GM23248 (cell line): ENCODE measurements around the gene PRKAR1B. TPM values are rescaled to one million over a fixed set of nuclear protein-coding genes. Genes with fewer than 3 reads are reported as not detected.
"Not testable (repeated sequence)": the region's sequence is repeated elsewhere in the genome, so short reads cannot be mapped to it uniquely, and the experiment has no call there.

Experiments used
- DNase-seq: peaks from one replicate; pipeline ENCODE4 v3.0.0-alpha.2; 2015
- H2AFZ ChIP-seq: fragments of 200-600 bp; sonication (generic); 2 replicates; pipeline ENCODE4 v1.6.1; 2016; ENCODE audit warnings: antibody characterized with exemption
- H3F3A ChIP-seq: fragments of 200-600 bp; sonication (generic); 2 replicates; pipeline ENCODE4 v1.6.1; 2016; ENCODE audit warnings: mild to moderate bottlenecking, antibody characterized with exemption, mixed run types; ENCODE audit not compliant: insufficient read depth
- H3K27ac ChIP-seq: fragments of 200-600 bp; sonication (generic); 2 replicates; pipeline ENCODE4 v1.5.1; 2016; ENCODE audit warnings: mild to moderate bottlenecking
- H3K27me3 ChIP-seq: fragments of 200-600 bp; sonication (generic); replicated peaks from 2 replicates; pipeline ENCODE4 v1.6.1; 2016; ENCODE audit warnings: mild to moderate bottlenecking; ENCODE audit not compliant: insufficient read depth
- H3K36me3 ChIP-seq: fragments of 200-600 bp; sonication (generic); 2 replicates; pipeline ENCODE4 v1.6.1; 2016; ENCODE audit warnings: low read depth, mild to moderate bottlenecking
- H3K4me1 ChIP-seq: fragments of 200-600 bp; sonication (generic); 2 replicates; pipeline ENCODE4 v1.6.1; 2016; ENCODE audit warnings: mild to moderate bottlenecking; ENCODE audit not compliant: insufficient read depth
- H3K4me2 ChIP-seq: fragments of 200-600 bp; sonication (generic); one replicate; pipeline ENCODE4 v1.6.1; 2016; ENCODE audit warnings: mild to moderate bottlenecking; ENCODE audit not compliant: unreplicated experiment
- H3K4me3 ChIP-seq: fragments of 200-600 bp; sonication (generic); 2 replicates; pipeline ENCODE4 v1.5.1; 2016; ENCODE audit warnings: mild to moderate bottlenecking
- H3K79me2 ChIP-seq: fragments of 200-600 bp; sonication (generic); 2 replicates; pipeline ENCODE4 v1.6.1; 2016; ENCODE audit warnings: mild to moderate bottlenecking; ENCODE audit not compliant: insufficient read depth
- H3K9ac ChIP-seq: fragments of 200-600 bp; sonication (generic); 2 replicates; pipeline ENCODE4 v1.6.1; 2016; ENCODE audit warnings: mild to moderate bottlenecking
- H3K9me2 ChIP-seq: fragments of 200-600 bp; sonication (generic); 2 replicates; pipeline ENCODE4 v1.6.1; 2016; ENCODE audit warnings: mixed run types, mild to moderate bottlenecking, moderate library complexity; ENCODE audit not compliant: insufficient read depth
- H3K9me3 ChIP-seq: fragments of 200-600 bp; sonication (generic); one replicate; pipeline ENCODE4 v1.6.1; 2017; ENCODE audit warnings: low read depth
- H4K20me1 ChIP-seq: fragments of 200-600 bp; sonication (generic); 2 replicates; pipeline ENCODE4 v1.6.0; 2016; ENCODE audit not compliant: insufficient read depth
- EZH2 ChIP-seq: fragments of 200-600 bp; sonication (generic); IDR thresholded peaks from 2 replicates; pipeline ENCODE4 v1.6.1; 2018; ENCODE audit warnings: antibody characterized with exemption, mild to moderate bottlenecking; ENCODE audit not compliant: insufficient read depth, poor library complexity, severe bottlenecking
- EZH2phosphoT487 ChIP-seq: fragments of 200-600 bp; sonication (generic); IDR thresholded peaks from 2 replicates; pipeline ENCODE4 v1.6.1; 2018; ENCODE audit warnings: antibody characterized with exemption, moderate library complexity, mild to moderate bottlenecking, low read depth; ENCODE audit not compliant: insufficient read depth
- WGBS, 2 experiments: methylation state at CpG; one replicate each; pipeline ENCODE4 v1.1.6; 2015 to 2017; ENCODE audit warnings: low lambda C conversion rate in 2 of 2, low coverage in 1 of 2; ENCODE audit errors: missing lambda C conversion rate in 2 of 2; 5-methylcytosine and 5-hydroxymethylcytosine counted together
- in situ Hi-C: fragments of 300-500 bp; cut with MboI; formaldehyde crosslinking; loops from 2 replicates; pipeline ENCODE4 v1.15.0; 2020
- polyA plus RNA-seq: library from polyadenylated mRNA; unstranded; fragments of >200 nt; fragmentation: Nextera tagmentation; extraction: Ambion mirVana; gene quantifications from 2 replicates; pipeline ENCODE4 v1.2.1, GENCODE V29; 2016
- total RNA-seq: library from RNA; depleted of rRNA; stranded (reverse); fragments of >200 nt; shearing (Covaris generic); gene quantifications from 2 replicates; pipeline ENCODE4 v1.2.3, GENCODE V29; 2014

Gene PRKAR1B
- total and polyA plus RNA-seq, 2 experiments from 2014 or later, result 10.2 to 12.9 TPM

DNA sequence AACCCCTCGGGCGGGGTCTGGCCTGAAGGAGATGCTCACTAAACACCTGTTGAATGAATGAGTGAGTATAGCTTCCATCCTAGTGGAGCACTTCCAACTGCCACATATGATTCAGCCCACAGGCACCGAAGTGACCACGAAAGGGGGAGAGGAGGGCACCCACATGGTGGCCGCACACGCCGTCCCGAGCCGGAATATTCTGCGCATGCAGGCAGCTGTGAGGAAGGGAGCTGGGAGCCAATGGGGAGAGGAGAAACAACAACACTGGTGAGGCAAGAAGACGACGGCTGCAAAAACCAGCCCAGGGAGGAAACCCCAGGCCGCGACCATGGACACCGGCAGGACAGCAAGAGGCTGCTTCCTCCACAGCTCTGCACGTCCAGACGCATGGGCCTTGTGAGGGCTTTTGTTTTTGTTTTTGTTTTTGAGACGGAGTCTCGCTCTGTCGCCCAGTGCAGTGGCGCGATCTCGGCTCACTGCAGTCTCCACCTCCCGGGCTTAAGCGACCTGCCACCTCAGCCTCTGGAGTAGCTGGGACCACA, 67.7 kb downstream of the PRKAR1B start:
- H3K27ac ChIP-seq, result no peak overlapping the region
- TF ChIP-seq EZH2phosphoT487, result no peak
- no peak for TF ChIP-seq EZH2
- no peaks in the 10 kb centered on the region for H3K27me3 ChIP-seq
- H3K9me2 ChIP-seq, result peaks cover 7% of the 10 kb centered on the region; the same call in 1 of the 2 replicates
- H3F3A ChIP-seq, result 0 out of 2 replicates have a peak, but pooled peaks cover 6% of the 10 kb centered on the region
- in situ Hi-C loops, result no loop called here
- H3K4me1 ChIP-seq, result no peaks in the 10 kb centered on the region
- no peak overlapping the region for H3K4me3 ChIP-seq
- H3K79me2 ChIP-seq, result no peaks in the 10 kb centered on the region
- no peak overlapping the region for H3K9ac ChIP-seq
- no peak overlapping the region for H2AFZ ChIP-seq
- 96 to 99% methylated on average over 25 of the region's 25 CpGs for WGBS, 2 experiments
- no peak for DNase-seq
- H3K36me3 ChIP-seq, result no peaks in the 10 kb centered on the region
- no peaks in the 10 kb centered on the region for H3K9me3 ChIP-seq
- no peaks in the 10 kb centered on the region for H4K20me1 ChIP-seq
- no peak overlapping the region for H3K4me2 ChIP-seq

- no peaks in the 10 kb centered on the region for H3K79me2 ChIP-seq
- H4K20me1 ChIP-seq, result no peaks in the 10 kb centered on the region
- no peak overlapping the region for H3K27ac ChIP-seq
- peaks cover 7% of the 10 kb centered on the region; the same call in 1 of the 2 replicates for H3K9me2 ChIP-seq
- H3K4me3 ChIP-seq, result no peak overlapping the region
- no peaks in the 10 kb centered on the region for H3K9me3 ChIP-seq
- no peak overlapping the region for H3K4me2 ChIP-seq
- TF ChIP-seq EZH2phosphoT487 (no peak), EZH2 (no peak)
- in situ Hi-C loops, result no loop called here
- no peaks in the 10 kb centered on the region for H3K4me1 ChIP-seq
- 55 to 61% methylated on average over 16 of the region's 16 CpGs for WGBS, 2 experiments
- peak; percentile 15 for DNase-seq
- no peaks in the 10 kb centered on the region for H3K36me3 ChIP-seq
- H3F3A ChIP-seq, result 0 out of 2 replicates have a peak, but pooled peaks cover 6% of the 10 kb centered on the region
- H2AFZ ChIP-seq, result no peak overlapping the region
- H3K27me3 ChIP-seq, result no peaks in the 10 kb centered on the region
- H3K9ac ChIP-seq, result no peak overlapping the region
These were observed 69.4 kb downstream of the PRKAR1B start for GRCh38 chr7:657565-658119.

- H3K9me2 ChIP-seq, H3K4me1 ChIP-seq, in situ Hi-C loops, H3K9ac ChIP-seq, DNase-seq, H3K4me3 ChIP-seq, H2AFZ ChIP-seq, H3K79me2 ChIP-seq, H3K27me3 ChIP-seq, H3K27ac ChIP-seq, H4K20me1 ChIP-seq, H3F3A ChIP-seq, H3K36me3 ChIP-seq, H3K4me2 ChIP-seq, H3K9me3 ChIP-seq: not testable (repeated sequence)
- 90 to 94% methylated on average over 3 of the region's 3 CpGs for WGBS, 2 experiments
These were observed 70.1 kb downstream of the PRKAR1B start for GRCh38 chr7:657010-657409.

- Histone ChIP-seq H3K4me3 (no peak overlapping the region), H4K20me1 (no peaks in the 10 kb centered on the region), H3K9me2 (peaks cover 7% of the 10 kb centered on the region; the same call in 1 of the 2 replicates), H3K9me3 (no peaks in the 10 kb centered on the region), H3K36me3 (no peaks in the 10 kb centered on the region), H3F3A (0 out of 2 replicates have a peak, but pooled peaks cover 6% of the 10 kb centered on the region), H3K9ac (no peak overlapping the region), H3K27me3 (no peaks in the 10 kb centered on the region), H3K27ac (no peak overlapping the region), H3K4me1 (no peaks in the 10 kb centered on the region), H3K79me2 (no peaks in the 10 kb centered on the region), H2AFZ (no peak overlapping the region), H3K4me2 (no peak overlapping the region)
- WGBS, 2 experiments, result 78 to 82% methylated on average over 4 of the region's 4 CpGs
- TF ChIP-seq EZH2 (no peak), EZH2phosphoT487 (no peak)
- in situ Hi-C loops, result no loop called here
- no peak for DNase-seq
These were observed 71.3 kb downstream of the PRKAR1B start for GRCh38 chr7:655758-656157.
